SK-N-MC (cell line): ENCODE data around the gene COL4A4.

Experiments used
- DNase-seq: peaks from one replicate; pipeline ENCODE4 v3.0.0-alpha.2; 2011; ENCODE audit warnings: low read depth, low spot score
- H3K27ac ChIP-seq: fragments of 200-600 bp; sonication (generic); 2 replicates; pipeline ENCODE4 v1.5.1; 2016; ENCODE audit warnings: mixed run types
- H3K36me3 ChIP-seq: fragments of 200-600 bp; sonication (generic); 2 replicates; pipeline ENCODE4 v1.6.1; 2017; ENCODE audit warnings: antibody characterized with exemption, low read length, mixed read lengths; ENCODE audit not compliant: insufficient read depth
- H3K4me3 ChIP-seq: fragments of 200-600 bp; sonication (generic); 2 replicates; pipeline ENCODE4 v1.5.1; 2016
- H3K9ac ChIP-seq: fragments of 200-600 bp; sonication (generic); 2 replicates; pipeline ENCODE4 v1.8.0; 2017; ENCODE audit warnings: mixed run types, mixed read lengths; ENCODE audit not compliant: insufficient read length
- H3K9me3 ChIP-seq: fragments of 200-600 bp; sonication (generic); 2 replicates; pipeline ENCODE4 v1.6.1; 2017; ENCODE audit warnings: low read depth, mild to moderate bottlenecking, antibody characterized with exemption, low read length, moderate library complexity, mixed read lengths
- EZH2 ChIP-seq: fragments of 200-600 bp; sonication (generic); IDR thresholded peaks from one replicate; pipeline ENCODE4 v1.6.1; 2017; ENCODE audit warnings: antibody characterized with exemption
- FOXP2 ChIP-seq: optimal IDR thresholded peaks from 2 replicates; pipeline ENCODE3; 2011; ENCODE audit warnings: mild to moderate bottlenecking, moderate library complexity; ENCODE audit not compliant: insufficient read depth; ENCODE audit errors: extremely low read length, control extremely low read depth
- POLR2AphosphoS5 ChIP-seq: IDR thresholded peaks from 2 replicates; pipeline ENCODE4 v1.6.1; 2012; ENCODE audit warnings: mild to moderate bottlenecking, low read depth, low read length, borderline replicate concordance

The COL4A4 gene

DNA sequence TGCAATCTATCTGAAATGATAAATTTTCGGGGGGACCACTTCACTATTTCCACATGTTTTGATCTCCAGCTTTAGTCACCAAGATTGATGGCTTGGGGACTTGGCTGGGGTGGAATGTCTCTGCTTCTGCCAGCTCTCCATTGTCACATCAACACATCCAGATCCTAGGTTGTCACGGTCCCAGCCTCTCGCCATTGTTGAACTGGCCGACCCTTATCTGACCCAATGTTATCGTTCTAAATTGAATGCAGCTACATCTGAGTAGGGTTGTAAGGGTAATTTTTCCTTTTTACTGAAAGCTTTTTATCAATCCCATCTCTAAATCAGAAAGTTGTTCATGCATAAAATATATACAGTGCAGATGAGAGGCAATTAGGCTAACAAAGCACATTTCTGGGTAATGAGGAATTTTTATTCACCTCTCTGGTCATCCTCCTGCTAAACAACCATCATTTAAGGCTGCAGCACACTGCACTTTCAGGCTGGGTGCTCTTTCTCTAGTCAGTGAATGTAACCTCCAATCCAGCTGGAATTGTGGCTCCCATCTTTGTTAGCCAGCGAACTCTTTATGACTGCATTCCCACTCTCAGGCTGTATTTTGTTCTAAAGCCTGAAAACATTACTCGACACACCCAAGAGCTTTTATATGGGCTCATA, 128.2 kb downstream of the COL4A4 start:
- Histone ChIP-seq H3K9me3 (no peaks in the 10 kb centered on the region), H3K9ac (no peak overlapping the region)
- TF ChIP-seq FOXP2: no peak
- TF ChIP-seq EZH2: no peak
- TF ChIP-seq POLR2AphosphoS5: no peak

DNA sequence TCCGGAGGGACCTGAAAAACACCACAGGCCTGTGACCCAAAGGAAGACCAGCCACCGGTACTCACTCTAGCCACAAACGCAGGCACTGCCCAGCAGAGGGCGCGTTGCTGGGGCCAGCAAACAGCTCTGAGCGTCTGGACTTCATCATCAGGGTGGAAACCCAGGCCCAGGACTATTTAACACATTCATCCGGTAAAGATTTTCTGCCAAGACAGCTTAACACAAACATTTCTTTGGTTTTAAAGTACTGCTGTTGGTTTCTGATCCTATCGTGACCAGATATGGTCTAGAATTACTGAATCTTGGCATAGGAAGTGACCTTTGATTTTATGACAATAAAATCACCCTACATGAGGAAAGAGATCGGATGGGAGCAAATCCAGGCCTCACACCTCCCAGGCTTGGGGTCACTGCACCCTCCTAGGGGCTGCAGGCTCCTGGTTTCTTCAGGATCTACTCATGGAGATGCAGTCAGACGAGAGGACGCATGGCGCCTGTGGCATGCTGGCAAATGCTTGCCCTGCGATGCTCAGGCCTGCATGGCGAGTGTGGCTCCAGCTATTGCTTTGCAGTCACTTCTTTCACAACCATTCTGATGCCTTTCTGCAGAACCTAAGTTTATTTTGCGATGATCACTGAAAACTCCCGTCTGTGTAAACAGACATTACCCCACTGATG, 130.4 kb downstream of the COL4A4 start:
- no peak overlapping the region for H3K4me3 ChIP-seq
- no peaks in the 10 kb centered on the region for H3K36me3 ChIP-seq
- no peak for TF ChIP-seq FOXP2
- no peak for TF ChIP-seq EZH2
- H3K9ac ChIP-seq: no peak overlapping the region
- DNase-seq: no peak
- H3K9me3 ChIP-seq: no peaks in the 10 kb centered on the region
- H3K27ac ChIP-seq: no peak overlapping the region

More for the DNA sequence above, 128.2 kb downstream of the COL4A4 start:
- no peaks in the 10 kb centered on the region for H3K36me3 ChIP-seq
- no peak overlapping the region for H3K27ac ChIP-seq
- no peak overlapping the region for H3K4me3 ChIP-seq
- DNase-seq: no peak

DNA sequence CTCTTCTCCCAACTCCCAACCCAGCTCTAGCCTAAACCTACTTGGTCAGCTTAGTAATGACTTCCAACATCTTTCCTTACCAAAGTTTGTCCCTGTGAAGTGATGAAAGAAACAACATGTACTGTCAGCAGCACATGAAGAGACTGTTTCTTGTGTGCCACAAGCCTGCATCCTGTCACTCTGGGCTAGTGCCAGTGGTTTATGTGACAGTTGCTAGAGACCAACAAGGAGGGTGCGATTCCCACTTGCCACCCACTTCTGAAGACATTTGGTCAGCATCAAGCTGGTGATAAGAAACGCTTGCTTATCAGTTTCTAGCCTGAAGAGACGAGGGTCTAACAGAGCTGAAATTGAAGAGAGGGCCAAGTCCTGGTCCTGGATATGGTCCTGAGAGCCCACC, 132.6 kb downstream of the COL4A4 start:
- no peak for DNase-seq
- H3K36me3 ChIP-seq: no peaks in the 10 kb centered on the region

DNA sequence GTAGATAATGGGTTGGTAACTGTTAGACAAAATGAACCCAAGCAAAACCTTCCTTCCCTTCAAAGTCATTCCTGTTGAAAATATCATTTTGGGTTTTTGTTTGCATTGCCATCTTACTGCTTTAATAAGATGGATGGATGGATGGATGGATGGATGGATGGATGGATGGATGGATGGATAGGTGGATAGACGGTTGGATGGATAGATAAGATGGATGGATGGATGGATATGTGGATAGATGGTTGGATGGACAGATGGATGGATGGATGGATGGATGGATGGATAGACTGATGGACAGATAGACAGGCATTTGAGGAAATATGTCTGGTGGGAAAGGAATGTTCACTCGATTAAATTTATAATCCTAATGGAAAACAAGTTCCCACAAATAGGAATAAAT, 133.2 kb downstream of the COL4A4 start:
- DNase-seq: no peak
- Histone ChIP-seq H3K36me3 (no peaks in the 10 kb centered on the region), H3K27ac (no peak overlapping the region), H3K9me3 (no peaks in the 10 kb centered on the region), H3K4me3 (no peak overlapping the region), H3K9ac (no peak overlapping the region)
- TF ChIP-seq FOXP2 (no peak), EZH2 (no peak), POLR2AphosphoS5 (no peak)

More for the DNA sequence above, 132.6 kb downstream of the COL4A4 start:
- no peak overlapping the region for H3K4me3 ChIP-seq
- no peaks in the 10 kb centered on the region for H3K9me3 ChIP-seq
- TF ChIP-seq POLR2AphosphoS5: no peak
- H3K9ac ChIP-seq: no peak overlapping the region
- no peak overlapping the region for H3K27ac ChIP-seq

DNA sequence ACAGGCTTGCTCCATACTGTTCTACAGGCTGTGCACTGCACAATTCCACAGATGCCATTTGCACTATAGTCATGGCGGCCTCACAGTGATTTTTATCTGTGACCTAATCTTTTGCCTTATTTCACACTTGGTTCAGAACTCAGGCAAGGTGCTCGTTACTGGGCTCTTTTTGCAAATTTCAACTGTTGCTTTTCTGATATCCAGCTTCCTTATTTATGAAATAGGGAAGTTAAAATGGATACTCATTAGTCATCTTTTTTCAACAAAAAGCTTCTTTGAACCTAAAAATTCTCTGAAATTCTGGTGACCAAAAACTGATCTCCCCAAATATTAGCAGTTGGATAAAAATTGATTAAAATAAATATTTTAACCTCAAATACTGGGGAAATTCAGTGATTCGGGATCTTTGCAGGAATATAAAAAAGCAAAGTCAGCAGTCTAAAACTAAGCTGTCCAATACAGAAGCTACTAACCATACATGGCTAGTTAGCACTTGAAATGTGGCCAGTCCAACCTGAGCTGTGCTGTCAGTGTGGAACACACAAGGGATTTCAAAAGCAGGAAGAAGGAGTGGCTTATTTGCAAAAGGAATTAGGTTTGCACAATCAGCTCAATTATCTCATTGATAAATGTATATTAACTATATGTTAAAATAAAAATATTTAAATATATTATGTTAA, 134.4 kb downstream of the COL4A4 start:
- TF ChIP-seq EZH2 (no peak), FOXP2 (no peak), POLR2AphosphoS5 (no peak)
- H3K36me3 ChIP-seq: no peaks in the 10 kb centered on the region
- no peak for DNase-seq
- H3K9me3 ChIP-seq: no peaks in the 10 kb centered on the region
- H3K27ac ChIP-seq: no peak overlapping the region
- H3K4me3 ChIP-seq: no peak overlapping the region
- no peak overlapping the region for H3K9ac ChIP-seq

DNA sequence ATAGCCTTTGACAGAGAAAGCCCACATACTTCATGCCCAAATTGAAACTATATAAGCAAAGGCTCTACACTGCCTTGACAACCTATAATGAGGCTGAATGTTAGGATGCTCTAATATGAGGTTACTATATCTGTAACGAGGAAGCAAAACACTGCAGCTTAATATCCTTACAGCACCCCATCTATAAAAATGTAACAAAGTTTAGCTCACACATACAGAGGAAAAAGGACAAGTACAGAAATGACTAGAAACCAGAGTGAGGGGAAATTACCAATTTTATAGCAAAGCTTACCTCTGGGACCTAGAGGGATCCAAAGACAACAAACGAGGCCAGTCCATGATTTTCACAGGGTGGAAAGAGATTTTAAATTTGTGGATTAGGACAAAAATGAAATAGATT, 138.5 kb downstream of the COL4A4 start:
- no peaks in the 10 kb centered on the region for H3K9me3 ChIP-seq
- DNase-seq: no peak
- H3K4me3 ChIP-seq: no peak overlapping the region
- TF ChIP-seq FOXP2 (no peak), EZH2 (no peak), POLR2AphosphoS5 (no peak)
- no peak overlapping the region for H3K27ac ChIP-seq
- no peak overlapping the region for H3K9ac ChIP-seq
- H3K36me3 ChIP-seq: no peaks in the 10 kb centered on the region

DNA sequence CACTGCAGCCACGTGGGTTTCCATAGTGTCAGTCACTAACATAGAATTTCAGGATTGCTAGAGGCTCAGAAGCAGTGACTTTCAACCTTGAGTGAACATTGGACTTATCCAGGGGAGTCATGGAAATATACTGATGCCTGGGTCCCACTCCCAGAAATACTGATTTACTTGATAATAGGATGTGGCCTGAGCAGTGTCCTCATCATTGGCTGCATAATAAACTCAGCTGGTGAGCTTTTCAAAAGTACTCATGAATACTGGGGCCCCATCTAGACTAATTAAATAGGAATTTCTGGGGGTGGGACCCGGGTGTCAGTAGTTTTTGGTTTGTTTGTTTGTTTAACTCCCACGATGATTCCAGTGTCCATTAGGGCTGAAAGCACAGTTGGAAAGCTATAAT, 141.4 kb downstream of the COL4A4 start:
- TF ChIP-seq POLR2AphosphoS5 (no peak), EZH2 (no peak), FOXP2 (no peak)
- H3K36me3 ChIP-seq: no peaks in the 10 kb centered on the region
- no peaks in the 10 kb centered on the region for H3K9me3 ChIP-seq
- no peak overlapping the region for H3K4me3 ChIP-seq
- H3K27ac ChIP-seq: no peak overlapping the region
- no peak overlapping the region for H3K9ac ChIP-seq
- no peak for DNase-seq

DNA sequence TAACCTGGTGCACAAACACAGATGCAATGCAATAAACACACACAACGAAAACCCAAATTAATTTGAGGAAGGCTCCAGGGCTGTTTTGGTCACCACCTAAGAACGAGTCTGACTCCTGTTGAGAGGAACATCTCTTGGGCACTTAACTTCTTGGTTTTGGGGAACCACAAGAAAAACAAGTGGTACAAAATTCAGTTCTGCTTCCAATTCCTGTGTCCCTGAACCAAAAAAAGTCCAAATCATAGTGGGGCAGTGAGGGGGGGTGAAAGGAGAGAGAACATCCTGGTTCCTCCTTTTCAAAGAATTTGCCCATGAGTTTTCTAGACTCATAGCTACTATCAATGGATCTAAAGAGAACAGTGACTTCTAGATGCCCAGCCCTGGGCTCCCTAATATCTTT, 143.6 kb downstream of the COL4A4 start:
- Histone ChIP-seq H3K4me3 (no peak overlapping the region), H3K27ac (no peak overlapping the region), H3K36me3 (no peaks in the 10 kb centered on the region), H3K9me3 (no peaks in the 10 kb centered on the region), H3K9ac (no peak overlapping the region)
- DNase-seq: no peak
- TF ChIP-seq FOXP2 (no peak), EZH2 (no peak), POLR2AphosphoS5 (no peak)

DNA sequence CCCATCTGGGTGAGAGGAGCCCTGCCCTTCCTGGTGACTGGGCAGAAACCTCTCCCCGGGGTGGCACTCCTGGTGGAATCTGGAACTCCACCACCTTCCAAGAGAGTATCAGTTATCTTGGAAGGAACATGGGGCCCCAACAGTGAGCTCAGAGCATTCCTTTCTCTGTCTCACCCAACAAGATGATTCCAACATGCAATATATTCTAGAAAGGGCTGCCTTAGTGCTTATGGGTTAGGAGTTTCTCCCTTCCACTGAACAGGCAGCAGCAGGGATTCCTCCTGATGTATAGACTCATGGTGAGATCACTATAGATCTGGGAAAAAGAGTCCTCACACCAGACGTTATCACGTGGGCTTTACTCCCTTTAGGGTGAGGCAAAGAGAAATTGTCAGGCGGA, 147.1 kb downstream of the COL4A4 start:
- Histone ChIP-seq H3K27ac (no peak overlapping the region), H3K9me3 (no peaks in the 10 kb centered on the region), H3K4me3 (no peak overlapping the region), H3K36me3 (no peaks in the 10 kb centered on the region), H3K9ac (no peak overlapping the region)
- DNase-seq: no peak
- no peak for TF ChIP-seq EZH2
- no peak for TF ChIP-seq FOXP2
- TF ChIP-seq POLR2AphosphoS5: no peak
